Stimulated activated naive B cell treated with anti-CD40 and anti-IgM and Interleukin-4, amounts not matched to agents 10 μg/mL and 1 μg/mL and 100 μg/mL, for 72 hours (primary cell): ENCODE measurements around the gene TMEM167A.

ENCODE experiments used
- ATAC-seq, 2 donors: fragments of 150-1000 bp; cut with Tn5 transposase; replicated peaks; 2 replicates each; pipeline ENCODE4 v1.10.0; 2021; ENCODE audit warnings: moderate library complexity in 1 of 2
- DNase-seq: peaks from one replicate; pipeline ENCODE4 v3.0.0; 2021
- H3K27ac Mint-ChIP-seq: one replicate; pipeline ENCODE4 v1.8.0; 2022; ENCODE audit warnings: mild to moderate bottlenecking, mixed read lengths
- H3K27me3 Mint-ChIP-seq, 2 donors: one replicate each; pipeline ENCODE4 v1.8.0; 2022; ENCODE audit warnings: mixed read lengths in 2 of 2
- H3K36me3 Mint-ChIP-seq, 2 donors: one replicate each; pipeline ENCODE4 v1.8.0; 2022; ENCODE audit warnings: mixed read lengths in 2 of 2, mild to moderate bottlenecking in 1 of 2
- H3K4me1 Mint-ChIP-seq, 2 donors: one replicate each; pipeline ENCODE4 v1.8.0; 2022; ENCODE audit warnings: mixed read lengths in 2 of 2, mild to moderate bottlenecking in 1 of 2
- H3K4me3 Mint-ChIP-seq, 2 donors: one replicate each; pipeline ENCODE4 v1.8.0; 2022; ENCODE audit warnings: mild to moderate bottlenecking in 2 of 2, mixed read lengths in 2 of 2, moderate library complexity in 1 of 2
- H3K9me3 Mint-ChIP-seq, 2 donors: one replicate each; pipeline ENCODE4 v1.8.0; 2022; ENCODE audit warnings: mixed read lengths in 2 of 2, mild to moderate bottlenecking in 1 of 2

Gene TMEM167A, protein sequence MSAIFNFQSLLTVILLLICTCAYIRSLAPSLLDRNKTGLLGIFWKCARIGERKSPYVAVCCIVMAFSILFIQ

DNA sequence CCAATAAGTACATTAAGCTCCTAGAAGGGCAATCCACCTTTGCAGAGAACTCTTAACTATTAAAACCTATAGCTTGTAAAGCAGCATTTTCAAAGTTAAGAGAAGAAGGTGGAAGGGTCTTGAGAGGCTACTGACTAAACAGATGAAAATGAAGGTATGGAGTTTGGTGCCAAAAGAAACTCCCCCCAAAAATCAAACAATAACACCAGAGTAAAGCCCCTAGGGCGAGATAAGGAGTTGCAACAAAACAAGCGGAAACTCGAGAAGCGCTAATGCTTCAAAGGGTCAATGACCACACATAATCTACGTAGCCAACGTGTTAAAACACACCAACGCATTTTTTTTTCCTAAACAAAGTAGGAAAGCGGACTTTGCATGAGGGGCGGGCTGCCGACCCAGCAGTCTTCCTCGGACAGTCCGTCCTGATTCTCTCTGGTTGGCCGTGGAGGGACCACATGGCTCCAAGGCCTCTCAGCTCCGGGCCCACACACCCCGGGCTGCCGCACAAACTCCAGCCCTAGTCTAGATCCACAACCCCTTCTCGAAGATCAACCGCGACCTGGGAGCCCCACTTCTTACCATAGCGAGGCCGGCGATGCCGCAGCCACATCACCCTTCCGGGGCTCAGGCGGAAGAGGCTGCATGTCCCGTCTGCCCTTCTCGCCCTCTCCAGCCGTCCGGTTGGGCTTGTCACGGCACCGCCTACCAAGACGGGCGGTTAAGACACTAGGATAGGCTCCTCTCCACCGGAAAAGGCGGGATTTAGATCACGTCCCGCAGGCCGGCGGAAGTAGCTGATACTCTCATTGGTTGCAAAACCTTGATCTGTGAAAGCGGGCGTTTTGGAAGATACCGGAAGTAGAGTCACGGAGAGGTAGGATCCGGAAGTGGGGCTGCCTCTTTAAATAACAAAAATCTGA is at the start of gene TMEM167A, which contains the start of gene XRCC4:
TSS of gene TMEM167A (minus strand) at position 653 of the 920 bp plus-strand sequence. CDS start at position 582, 71 bp downstream.
TSS of gene XRCC4 (plus strand) at position 806 of the 920 bp plus-strand sequence. CDS start 27,373 bp downstream, outside the sequence.
- Mint-ChIP-seq H3K27me3 (no peaks in the 10 kb centered on the region), H3K36me3 (peaks cover 24 to 27% of the 10 kb centered on the region in 2 donors), H3K27ac (peak within 1 kb of the TSS; percentile 100), H3K4me1 (peaks cover 16 to 50% of the 10 kb centered on the region in 2 donors), H3K4me3 (peak within 1 kb of the TSS; percentile 98), H3K9me3 (peaks cover 0 to 2% of the 10 kb centered on the region in 2 donors)
- peak; percentile 96 for DNase-seq
- peak; percentile 99 for ATAC-seq

DNA sequence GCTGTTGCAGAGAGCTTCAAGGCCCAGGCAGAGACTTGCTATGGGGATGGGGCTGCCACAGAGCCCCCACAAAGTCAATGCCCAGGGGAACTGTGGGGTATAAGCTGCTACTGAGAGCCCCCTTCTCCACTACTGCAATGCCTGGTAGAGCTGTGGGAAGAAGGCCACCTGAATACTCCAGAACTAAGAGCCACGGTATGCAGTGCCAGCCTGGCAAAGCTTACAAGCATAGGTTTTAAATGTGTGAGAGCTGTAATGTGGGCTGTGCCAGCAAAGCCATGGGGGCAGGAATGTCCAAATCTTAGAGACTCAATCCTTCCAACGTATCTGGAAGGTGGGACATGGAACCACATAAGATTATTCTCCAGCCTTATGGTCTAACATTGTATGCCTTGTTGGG is 49.3 kb upstream of the TMEM167A start:
- no peaks in the 10 kb centered on the region for H3K27me3 Mint-ChIP-seq

DNA sequence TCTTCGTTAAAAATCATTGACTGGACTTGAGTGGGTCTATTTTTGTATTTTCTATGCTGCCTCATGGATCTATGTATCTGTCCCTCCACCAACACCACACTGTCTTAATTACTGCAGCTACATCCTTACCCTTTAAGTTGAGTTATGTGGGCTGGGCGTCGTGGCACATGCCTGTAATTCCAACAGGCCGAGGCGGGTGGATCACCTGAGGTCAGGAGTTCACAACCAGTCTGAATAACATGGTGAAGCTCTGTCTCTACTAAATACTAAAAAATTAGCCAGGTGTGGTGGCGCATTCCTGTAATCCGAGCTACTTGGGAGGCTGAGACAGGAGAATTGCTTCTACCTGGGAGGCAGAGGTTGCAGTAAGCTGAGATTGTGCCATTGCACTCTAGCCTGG is 48.4 kb upstream of the TMEM167A start:
- no peak for ATAC-seq
- no peak overlapping the region for H3K27ac Mint-ChIP-seq
- H3K36me3 Mint-ChIP-seq = peaks cover 19 to 33% of the 10 kb centered on the region in 2 donors
- H3K4me1 Mint-ChIP-seq = no peaks in the 10 kb centered on the region
- no peak for DNase-seq
- H3K4me3 Mint-ChIP-seq = no peak overlapping the region
- H3K27me3 Mint-ChIP-seq = no peaks in the 10 kb centered on the region
- H3K9me3 Mint-ChIP-seq = peaks cover 4 to 19% of the 10 kb centered on the region in 2 donors

More for the DNA sequence above, 49.3 kb upstream of the TMEM167A start:
- Mint-ChIP-seq H3K36me3 (peaks cover 23 to 39% of the 10 kb centered on the region in 2 donors), H3K27ac (no peak overlapping the region), H3K4me1 (no peaks in the 10 kb centered on the region), H3K9me3 (peaks cover 4 to 23% of the 10 kb centered on the region in 2 donors), H3K4me3 (no peak overlapping the region)
- ATAC-seq (no peak), DNase-seq (no peak)

DNA sequence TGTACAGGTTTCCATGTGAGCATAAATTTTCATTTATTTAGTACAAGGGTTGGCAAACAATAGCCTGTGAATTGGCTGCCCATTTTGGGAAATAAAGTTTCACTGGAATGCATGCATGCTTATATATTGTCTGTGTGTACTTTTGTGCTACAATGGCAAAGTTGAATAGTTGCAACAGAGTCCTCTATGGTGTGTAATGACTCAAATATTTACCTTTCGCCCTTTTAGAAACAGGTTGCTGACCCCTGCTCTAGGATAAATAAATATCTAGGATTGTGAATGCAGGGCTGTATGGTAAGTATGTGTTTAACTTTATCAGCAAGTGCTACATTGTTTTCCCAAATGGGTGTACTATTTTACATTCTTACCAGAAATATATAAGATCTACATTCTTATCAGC is 47.4 kb upstream of the TMEM167A start:
- DNase-seq = no peak
- H3K36me3 Mint-ChIP-seq = peaks cover 12 to 31% of the 10 kb centered on the region in 2 donors
- peaks cover 4 to 15% of the 10 kb centered on the region in 2 donors for H3K9me3 Mint-ChIP-seq
- H3K4me1 Mint-ChIP-seq = no peaks in the 10 kb centered on the region
- no peak for ATAC-seq
- no peaks in the 10 kb centered on the region for H3K27me3 Mint-ChIP-seq
- no peak overlapping the region for H3K4me3 Mint-ChIP-seq
- H3K27ac Mint-ChIP-seq = no peak overlapping the region

DNA sequence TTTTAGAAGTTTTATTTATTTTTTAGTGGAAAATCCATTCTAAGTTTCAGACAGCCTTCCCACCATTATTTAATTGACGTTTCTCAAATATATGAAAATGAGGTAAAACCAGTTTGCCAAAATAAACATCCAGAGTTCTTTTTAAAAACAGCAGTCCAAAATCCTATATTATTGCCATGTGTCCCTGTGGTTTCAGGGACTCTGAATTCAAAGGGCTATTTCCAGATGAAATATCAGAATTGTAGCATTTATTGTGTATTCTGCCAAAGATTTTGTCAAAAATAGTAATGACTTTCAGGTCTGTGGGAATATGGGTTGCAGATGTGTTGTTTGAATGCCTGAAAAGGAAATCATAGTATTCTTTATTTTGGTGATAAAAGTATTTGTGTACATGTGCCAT is 41.8 kb upstream of the TMEM167A start:
- DNase-seq (no peak), ATAC-seq (no peak)
- Mint-ChIP-seq H3K4me3 (no peak overlapping the region), H3K9me3 (peaks cover 7 to 8% of the 10 kb centered on the region in 2 donors), H3K27ac (no peak overlapping the region), H3K4me1 (no peaks in the 10 kb centered on the region), H3K27me3 (no peaks in the 10 kb centered on the region), H3K36me3 (peaks cover 23 to 35% of the 10 kb centered on the region in 2 donors)

DNA sequence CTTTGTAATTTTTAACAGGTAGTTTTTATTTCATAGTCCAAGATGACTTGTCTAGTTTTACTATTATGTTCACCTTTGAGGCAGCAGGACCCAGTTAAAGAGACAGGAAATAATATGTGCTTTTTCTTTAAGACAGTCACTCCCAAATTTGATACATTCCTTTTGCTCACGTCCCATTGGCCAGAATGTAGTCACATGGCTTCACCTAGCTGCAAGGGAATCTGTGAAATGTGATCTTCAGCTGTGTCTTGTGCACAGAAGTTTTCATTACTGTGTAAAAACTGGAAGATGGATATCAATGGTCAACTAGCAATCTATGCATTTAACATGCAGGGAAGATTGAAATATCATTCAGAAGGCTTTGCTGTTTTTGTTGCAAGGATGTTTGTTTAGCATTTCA is 41.3 kb upstream of the TMEM167A start:
- Mint-ChIP-seq H3K4me1 (no peaks in the 10 kb centered on the region), H3K9me3 (peaks cover 7 to 8% of the 10 kb centered on the region in 2 donors), H3K4me3 (no peak overlapping the region), H3K27ac (no peak overlapping the region), H3K36me3 (peaks cover 28 to 40% of the 10 kb centered on the region in 2 donors), H3K27me3 (no peaks in the 10 kb centered on the region)
- DNase-seq = no peak
- no peak for ATAC-seq

DNA sequence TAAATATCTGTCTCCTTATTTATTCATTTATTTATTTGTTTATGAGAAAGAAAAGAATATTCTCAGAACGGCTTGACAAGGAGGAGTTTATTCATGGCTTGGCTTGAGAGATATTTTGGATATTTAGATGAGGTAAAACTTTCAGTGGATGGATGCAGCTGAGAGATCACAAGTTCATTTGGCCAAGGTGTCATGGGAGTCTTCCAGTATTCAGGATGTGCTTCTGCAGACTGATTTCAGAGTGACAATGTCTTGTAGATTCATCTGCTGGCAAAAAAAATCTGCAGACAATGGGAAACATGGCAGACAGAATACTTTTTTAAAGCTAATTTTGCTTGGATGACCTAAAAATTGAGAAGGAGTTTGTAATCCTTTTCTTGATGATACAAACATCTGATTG is 38.6 kb upstream of the TMEM167A start:
- H3K4me1 Mint-ChIP-seq = no peaks in the 10 kb centered on the region

DNA sequence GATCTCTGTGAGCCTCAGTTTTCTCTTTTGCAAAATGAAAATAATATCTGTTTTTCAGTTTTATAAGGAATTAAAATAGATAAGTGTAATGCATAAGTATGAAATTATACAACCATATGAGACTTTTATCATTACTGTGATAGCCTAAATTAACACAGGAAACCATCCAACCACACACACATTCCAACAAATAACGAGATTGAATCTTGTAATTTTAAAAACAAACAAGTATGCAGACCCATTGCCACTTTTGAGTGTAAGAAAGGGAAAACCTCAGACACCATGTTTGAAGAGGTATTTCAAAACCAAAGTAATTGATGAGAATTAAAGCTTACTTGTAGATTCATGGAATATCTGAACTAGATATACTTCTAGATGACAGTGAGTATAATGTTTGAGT is 32.2 kb upstream of the TMEM167A start:
- H3K27ac Mint-ChIP-seq = no peak overlapping the region
- no peak for DNase-seq
- peaks cover under 1 to 10% of the 10 kb centered on the region in 2 donors for H3K9me3 Mint-ChIP-seq
- no peaks in the 10 kb centered on the region for H3K4me1 Mint-ChIP-seq
- no peak for ATAC-seq
- H3K27me3 Mint-ChIP-seq = no peaks in the 10 kb centered on the region
- H3K36me3 Mint-ChIP-seq = peaks cover 28 to 36% of the 10 kb centered on the region in 2 donors
- no peak overlapping the region for H3K4me3 Mint-ChIP-seq

More for the DNA sequence above, 38.6 kb upstream of the TMEM167A start:
- peaks cover 38 to 54% of the 10 kb centered on the region in 2 donors for H3K36me3 Mint-ChIP-seq
- peaks cover 7 to 17% of the 10 kb centered on the region in 2 donors for H3K9me3 Mint-ChIP-seq
- H3K4me3 Mint-ChIP-seq = no peak overlapping the region
- no peak for DNase-seq
- no peak overlapping the region for H3K27ac Mint-ChIP-seq
- ATAC-seq = no peak
- no peaks in the 10 kb centered on the region for H3K27me3 Mint-ChIP-seq

DNA sequence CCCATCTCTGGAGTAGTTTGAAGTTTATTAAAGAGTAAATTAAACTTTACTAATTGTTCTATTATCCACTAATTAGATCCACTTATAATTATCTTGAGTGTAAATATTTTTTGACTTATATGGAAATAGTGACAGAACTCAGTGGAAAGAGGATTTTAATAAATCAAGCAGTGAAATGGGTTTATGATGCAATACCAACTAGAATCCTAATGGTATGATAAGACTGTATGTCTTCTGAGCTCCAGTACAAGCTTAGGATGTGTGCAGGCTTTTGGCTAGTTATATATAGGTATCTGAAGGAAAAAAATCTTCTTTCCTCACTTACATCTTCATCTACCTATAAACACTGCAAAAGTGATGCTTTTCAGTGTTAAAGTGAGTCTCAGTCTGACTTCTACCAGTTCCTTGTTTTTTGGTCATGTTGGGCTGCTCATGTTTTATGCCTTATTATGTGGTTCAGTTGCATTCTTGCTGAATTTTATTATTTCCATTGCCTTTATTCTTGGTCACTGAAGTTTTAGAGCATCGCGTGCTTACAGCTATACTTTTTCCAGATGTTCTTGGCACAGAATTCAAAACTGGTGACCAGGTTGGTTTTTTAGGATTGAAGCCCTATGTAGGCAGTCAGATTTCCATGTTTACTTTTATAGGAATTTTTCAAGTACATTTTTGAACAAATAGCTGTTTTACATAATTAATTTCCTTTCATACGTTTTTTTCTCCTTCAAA is 30.7 kb upstream of the TMEM167A start:
- ATAC-seq (no peak), DNase-seq (no peak)
- H3K4me3 Mint-ChIP-seq = no peak overlapping the region
- H3K4me1 Mint-ChIP-seq = no peaks in the 10 kb centered on the region
- peaks cover 0 to 6% of the 10 kb centered on the region in 2 donors for H3K9me3 Mint-ChIP-seq
- no peak overlapping the region for H3K27ac Mint-ChIP-seq
- peaks cover 15 to 21% of the 10 kb centered on the region in 2 donors for H3K36me3 Mint-ChIP-seq
- no peaks in the 10 kb centered on the region for H3K27me3 Mint-ChIP-seq

DNA sequence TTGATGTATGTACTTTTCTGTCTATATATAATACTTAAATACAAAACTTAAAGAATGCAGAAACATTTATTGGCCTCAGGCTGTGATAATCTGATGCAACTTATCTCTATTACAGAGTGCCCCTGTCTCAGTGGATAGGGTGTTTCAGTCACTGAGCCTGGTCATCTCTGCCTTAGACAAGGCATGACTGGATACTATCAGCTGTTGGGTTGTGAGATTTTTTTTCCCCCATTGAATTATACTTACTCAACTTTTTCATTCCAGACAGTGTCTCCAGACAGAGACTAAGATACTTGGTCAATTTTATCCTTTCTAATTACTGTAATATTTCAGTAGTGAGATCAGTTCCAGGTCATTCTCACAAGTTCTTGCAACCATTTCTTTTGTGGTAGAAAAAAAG is 26.8 kb upstream of the TMEM167A start:
- no peak overlapping the region for H3K27ac Mint-ChIP-seq
- no peak for ATAC-seq
- no peaks in the 10 kb centered on the region for H3K4me1 Mint-ChIP-seq
- no peak for DNase-seq
- no peaks in the 10 kb centered on the region for H3K27me3 Mint-ChIP-seq
- H3K36me3 Mint-ChIP-seq = peaks cover 3 to 9% of the 10 kb centered on the region in 2 donors
- H3K4me3 Mint-ChIP-seq = no peak overlapping the region
- no peaks in the 10 kb centered on the region for H3K9me3 Mint-ChIP-seq

DNA sequence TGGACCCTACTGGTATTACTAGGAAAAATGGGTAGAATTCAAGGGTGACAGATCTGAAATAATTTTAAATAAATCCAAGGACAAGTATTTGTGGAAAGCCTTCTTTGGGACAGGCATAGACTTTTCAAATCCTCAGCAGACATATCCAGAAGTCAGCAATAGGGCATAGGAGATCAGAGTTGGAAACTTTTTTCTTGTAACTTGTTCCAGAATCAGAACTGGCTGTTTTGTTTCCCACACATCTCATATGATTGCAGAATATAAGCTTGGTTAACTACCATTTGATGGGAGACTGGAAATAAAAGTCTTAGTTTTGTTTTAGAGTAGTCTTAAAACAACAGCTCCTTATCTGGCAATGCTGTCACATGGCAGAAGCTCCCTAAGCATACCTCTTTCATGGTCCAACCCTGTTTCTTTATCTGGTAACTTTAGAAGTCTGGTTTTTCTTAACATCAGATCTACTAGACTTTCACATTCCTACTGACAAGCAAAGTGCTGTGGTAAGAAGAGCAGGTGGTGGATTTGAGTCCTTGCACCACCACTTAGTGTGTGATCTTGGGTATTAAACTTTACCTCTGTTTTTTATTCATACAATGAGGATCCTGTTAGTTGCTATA is 25.3 kb upstream of the TMEM167A start:
- H3K4me3 Mint-ChIP-seq = no peak overlapping the region
- H3K9me3 Mint-ChIP-seq = no peaks in the 10 kb centered on the region
- no peak overlapping the region for H3K27ac Mint-ChIP-seq
- H3K27me3 Mint-ChIP-seq = no peaks in the 10 kb centered on the region
- ATAC-seq = no peak
- no peak for DNase-seq
- no peaks in the 10 kb centered on the region for H3K4me1 Mint-ChIP-seq
- peaks cover 3 to 12% of the 10 kb centered on the region in 2 donors for H3K36me3 Mint-ChIP-seq

DNA sequence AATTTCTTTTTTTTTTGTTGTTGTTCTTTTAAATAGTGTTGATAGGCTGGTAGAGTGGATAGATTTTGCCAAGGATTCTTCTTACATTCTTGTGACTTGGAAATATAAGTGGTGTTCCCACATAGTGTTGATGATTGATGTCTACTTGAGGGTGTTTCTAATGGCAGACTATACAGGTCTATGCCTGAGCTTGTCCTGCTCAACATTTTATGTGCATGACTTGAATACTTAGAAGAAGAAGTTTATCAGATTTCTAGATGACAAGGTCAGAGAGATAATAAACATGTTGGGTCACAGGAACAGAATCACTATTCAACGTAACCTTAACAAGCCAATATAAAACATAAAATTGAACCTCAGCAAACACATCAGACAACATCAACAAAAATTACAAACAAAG is 24.3 kb upstream of the TMEM167A start:
- Mint-ChIP-seq H3K27me3 (no peaks in the 10 kb centered on the region), H3K36me3 (peaks cover 3 to 7% of the 10 kb centered on the region in 2 donors), H3K27ac (no peak overlapping the region), H3K4me1 (no peaks in the 10 kb centered on the region), H3K4me3 (no peak overlapping the region), H3K9me3 (no peaks in the 10 kb centered on the region)
- ATAC-seq = no peak
- DNase-seq = no peak

DNA sequence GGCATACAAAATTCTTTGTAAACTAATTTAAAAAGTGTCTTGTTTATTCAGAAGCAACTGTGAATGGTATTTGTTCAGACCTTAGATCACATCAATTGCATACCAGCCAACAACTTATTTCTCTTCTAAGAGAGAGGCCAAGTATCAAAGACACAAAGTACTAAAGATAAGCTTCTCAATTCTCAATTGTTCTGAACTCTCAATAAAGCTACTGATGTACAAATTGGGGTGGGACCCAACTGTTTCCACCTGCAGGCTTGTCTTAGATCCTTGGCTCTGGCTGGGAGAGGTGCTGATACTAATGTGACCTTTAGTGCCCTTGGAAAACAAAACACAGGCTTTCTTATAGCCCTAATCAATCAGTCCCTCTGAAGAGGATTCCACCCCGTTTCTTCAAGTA is 22.3 kb upstream of the TMEM167A start:
- ATAC-seq = no peak
- Mint-ChIP-seq H3K9me3 (peaks cover 0 to under 1% of the 10 kb centered on the region in 2 donors), H3K27ac (no peak overlapping the region), H3K27me3 (no peaks in the 10 kb centered on the region), H3K4me1 (peaks cover 0 to 2% of the 10 kb centered on the region in 2 donors), H3K4me3 (no peak overlapping the region), H3K36me3 (peaks cover 3 to 14% of the 10 kb centered on the region in 2 donors)
- DNase-seq = no peak

DNA sequence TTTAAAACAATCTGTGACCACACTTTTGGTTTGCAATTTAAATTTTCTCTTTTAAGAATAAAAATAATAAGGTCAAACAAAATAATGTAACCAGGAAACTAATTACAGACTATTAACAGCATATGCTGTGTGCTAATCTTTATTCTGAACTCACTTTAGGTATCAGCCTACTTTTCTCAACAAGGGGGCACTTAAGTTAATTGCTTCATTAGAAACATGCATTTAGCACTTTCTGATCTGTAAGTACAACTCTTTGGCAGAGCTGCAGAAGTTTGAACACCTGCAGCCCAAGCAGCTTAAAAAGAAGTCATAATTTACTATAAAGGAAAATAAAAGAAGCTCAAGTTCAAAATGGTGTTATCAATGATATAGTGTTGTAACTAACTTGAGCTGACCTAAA is 21.8 kb upstream of the TMEM167A start:
- Mint-ChIP-seq H3K4me3 (no peak overlapping the region), H3K27me3 (no peaks in the 10 kb centered on the region)

More for the DNA sequence above, 21.8 kb upstream of the TMEM167A start:
- H3K36me3 Mint-ChIP-seq = peaks cover 5 to 19% of the 10 kb centered on the region in 2 donors
- peaks cover 0 to 2% of the 10 kb centered on the region in 2 donors for H3K4me1 Mint-ChIP-seq
- no peak overlapping the region for H3K27ac Mint-ChIP-seq
- DNase-seq (no peak), ATAC-seq (no peak)
- H3K9me3 Mint-ChIP-seq = peaks cover 3 to 5% of the 10 kb centered on the region in 2 donors
